ENCODE data around the gene FXYD6. TPM values are rescaled to one million over a fixed set of nuclear protein-coding genes. Genes with fewer than 3 reads are reported as not detected.

FXYD6 gene
- total and polyA plus RNA-seq, 2 donors (not counting 1 experiment from before 2014, with no cell fraction given) = not detected

DNA sequence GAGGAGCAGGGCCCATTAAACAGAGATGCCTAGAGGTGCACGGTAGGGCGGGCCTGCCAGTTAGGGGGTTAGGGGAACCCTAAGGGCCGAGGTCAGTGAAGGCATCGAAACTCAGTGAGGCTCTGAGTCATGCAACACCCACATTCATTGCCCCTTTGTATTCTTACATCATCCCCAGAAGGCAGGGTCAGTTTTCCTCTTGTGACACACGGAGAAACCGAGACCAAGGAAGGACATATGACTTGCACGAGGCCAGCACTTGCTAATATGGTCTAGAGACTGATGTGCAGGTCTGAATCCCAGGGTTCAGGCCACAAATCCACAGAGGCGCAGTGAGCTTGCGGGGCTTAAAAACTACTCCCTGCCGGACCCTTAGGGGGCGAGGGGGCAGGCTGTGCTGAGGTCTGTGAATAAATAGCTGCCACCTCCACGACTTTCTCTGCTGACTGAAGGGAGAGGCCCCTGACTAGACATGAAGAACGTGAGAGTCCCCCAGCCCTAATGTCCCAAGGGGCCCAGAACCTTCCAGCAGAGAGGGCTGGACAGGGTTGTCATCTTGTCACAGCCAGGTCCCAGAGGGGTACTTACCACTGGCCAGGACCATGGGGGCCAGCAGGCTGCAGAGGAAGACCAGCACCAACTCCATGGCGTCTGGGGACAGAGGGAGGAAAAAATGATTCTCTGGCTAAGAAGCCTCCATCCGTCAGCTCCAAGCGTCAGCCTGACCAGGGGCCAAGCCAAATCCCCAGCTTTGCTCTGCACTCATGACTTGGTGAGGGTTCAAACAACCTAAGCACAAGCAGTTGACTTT, 34.1 kb downstream of the FXYD6 start:
- WGBS (ENCODE audit: insufficient coverage) = 81% methylated on average over 14 of the region's 16 CpGs
- Histone ChIP-seq H3K4me2 (replicated peaks; ENCODE audit: low read depth, low read length, poor library complexity, severe bottlenecking) (no peak overlapping the region), H4K20me1 (ENCODE audit: control insufficient read depth, insufficient read depth, low read length, poor library complexity, severe bottlenecking) (no peaks in the 10 kb centered on the region), H3K4me1 (ENCODE audit: control insufficient read depth in 2 of 2, insufficient read depth in 2 of 2, low read length in 2 of 2) (peaks cover 0 to 3% of the 10 kb centered on the region in 2 donors), H3K4me3 (ENCODE audit: control extremely low read depth in 1 of 5, extremely low read depth in 1 of 5, insufficient read depth in 1 of 5, low read depth in 2 of 5, low read length in 4 of 5) (no peak overlapping the region), H3K79me2 (ENCODE audit: control insufficient read depth, insufficient read depth, low read length) (no peaks in the 10 kb centered on the region), H3K27ac (ENCODE audit: low read length in 2 of 2) (no peak overlapping the region), H3K27me3 (replicated peaks in 1 of 4; ENCODE audit: control extremely low read depth in 1 of 4, control insufficient read depth in 3 of 4, insufficient read depth in 4 of 4, low read length in 3 of 4) (no peaks in the 10 kb centered on the region), H3K36me3 (replicated peaks in 1 of 2; ENCODE audit: control extremely low read depth in 1 of 2, control insufficient read depth in 1 of 2, extremely low read depth in 1 of 2, insufficient read depth in 2 of 2, low read length in 1 of 2) (no peaks in the 10 kb centered on the region), H3K9me3 (ENCODE audit: control extremely low read depth in 1 of 3, control insufficient read depth in 2 of 3, insufficient read depth in 1 of 3, low read length in 2 of 3) (no peaks in the 10 kb centered on the region), H3K9ac (ENCODE audit: low read length) (no peak overlapping the region), H2AFZ (ENCODE audit: insufficient read depth, low read depth, low read length, poor library complexity, severe bottlenecking) (no peak overlapping the region)
- peaks cover 9% of the 10 kb centered on the region for H3K27me3 Mint-ChIP-seq
- POLR2A ChIA-PET = no interaction called here
- H3K9me3 Mint-ChIP-seq (ENCODE audit: insufficient read depth) = no peaks in the 10 kb centered on the region
- intact Hi-C loops (cut with micrococcal nuclease) = no loop called here
- H3K4me1 Mint-ChIP-seq = no peaks in the 10 kb centered on the region
- TF ChIP-seq EZH2 (IDR thresholded peaks at IDR 0.05; ENCODE audit: borderline replicate concordance, insufficient read depth, low read depth, low read length, poor library complexity, severe bottlenecking) = no peak
- no peak for TF ChIP-seq CTCF (IDR thresholded peaks at IDR 0.05)
- no peak overlapping the region for H3K27ac Mint-ChIP-seq
- ATAC-seq (ENCODE audit: low read depth) = no peak
- no peak overlapping the region for H3K4me3 Mint-ChIP-seq
- no peak for DNase-seq
- CTCF ChIA-PET = interaction anchor here (0.7 to 7.7 kb wide), 19 partner anchors 9 to 329 kb away, joined by 3 to 227 read pairs (median 6); partner anchors contain the start of gene FXYD2

DNA sequence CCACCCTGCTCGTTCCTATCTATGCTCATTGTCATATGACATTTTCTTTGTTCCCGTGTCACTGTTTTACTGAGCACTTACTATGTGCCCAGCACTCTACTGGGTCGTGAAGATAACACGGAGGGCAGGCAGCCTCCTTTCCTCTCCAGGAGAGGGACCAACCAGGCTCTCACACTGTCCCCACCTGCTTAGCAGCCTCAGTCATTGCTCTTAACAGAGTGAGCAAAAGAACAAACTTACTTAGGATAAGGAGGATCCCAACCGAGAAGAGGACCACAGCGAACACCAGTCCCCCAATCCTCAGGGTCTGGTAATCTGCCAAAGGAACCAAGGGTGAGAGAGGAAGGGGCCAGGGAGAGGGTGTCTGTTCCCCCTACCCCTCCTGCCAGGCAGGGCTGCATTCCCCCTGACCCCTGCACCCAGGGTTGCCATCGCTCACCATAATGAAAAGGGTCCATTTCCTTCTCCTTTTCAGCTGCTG, 34.9 kb downstream of the FXYD6 start:
- whole genome bisulfite sequencing (ENCODE audit: insufficient coverage) = 88% methylated on average over 4 of the region's 7 CpGs
- no peak overlapping the region for H2AFZ ChIP-seq (ENCODE audit: insufficient read depth, low read depth, low read length, poor library complexity, severe bottlenecking)
- H3K4me3 ChIP-seq (ENCODE audit: control extremely low read depth in 1 of 5, extremely low read depth in 1 of 5, insufficient read depth in 1 of 5, low read depth in 2 of 5, low read length in 4 of 5) = no peak overlapping the region
- no peak overlapping the region for H3K4me2 ChIP-seq (replicated peaks; ENCODE audit: low read depth, low read length, poor library complexity, severe bottlenecking)
- H3K27me3 ChIP-seq (replicated peaks in 1 of 4; ENCODE audit: control extremely low read depth in 1 of 4, control insufficient read depth in 3 of 4, insufficient read depth in 4 of 4, low read length in 3 of 4) = peaks cover 0 to 2% (median 0%) of the 10 kb centered on the region in 4 experiments
- no peaks in the 10 kb centered on the region for H3K4me1 Mint-ChIP-seq
- H4K20me1 ChIP-seq (ENCODE audit: control insufficient read depth, insufficient read depth, low read length, poor library complexity, severe bottlenecking) = no peaks in the 10 kb centered on the region
- peaks cover 15% of the 10 kb centered on the region for H3K27me3 Mint-ChIP-seq
- H3K36me3 ChIP-seq (replicated peaks in 1 of 2; ENCODE audit: control extremely low read depth in 1 of 2, control insufficient read depth in 1 of 2, extremely low read depth in 1 of 2, insufficient read depth in 2 of 2, low read length in 1 of 2) = no peaks in the 10 kb centered on the region
- no peak for DNase-seq
- H3K27ac Mint-ChIP-seq = no peak overlapping the region
- H3K9me3 Mint-ChIP-seq (ENCODE audit: insufficient read depth) = no peaks in the 10 kb centered on the region
- intact Hi-C loops (cut with micrococcal nuclease) = no loop called here
- H3K79me2 ChIP-seq (ENCODE audit: control insufficient read depth, insufficient read depth, low read length) = no peaks in the 10 kb centered on the region
- no peak for ATAC-seq (ENCODE audit: low read depth)
- peaks cover 0 to 3% of the 10 kb centered on the region in 2 donors for H3K4me1 ChIP-seq (ENCODE audit: control insufficient read depth in 2 of 2, insufficient read depth in 2 of 2, low read length in 2 of 2)
- H3K9ac ChIP-seq (ENCODE audit: low read length) = no peak overlapping the region
- no peaks in the 10 kb centered on the region for H3K9me3 ChIP-seq (ENCODE audit: control extremely low read depth in 1 of 3, control insufficient read depth in 2 of 3, insufficient read depth in 1 of 3, low read length in 2 of 3)
- no peak overlapping the region for H3K4me3 Mint-ChIP-seq
- TF ChIP-seq CTCF (IDR thresholded peaks at IDR 0.05) (no peak), EZH2 (IDR thresholded peaks at IDR 0.05; ENCODE audit: borderline replicate concordance, insufficient read depth, low read depth, low read length, poor library complexity, severe bottlenecking) (no peak)
- POLR2A ChIA-PET = no interaction called here
- CTCF ChIA-PET = interaction anchor here (0.7 to 7.7 kb wide), 9 partner anchors 13 to 330 kb away, joined by 3 to 227 read pairs (median 23); partner anchors contain the start of gene FXYD2
- no peak overlapping the region for H3K27ac ChIP-seq (ENCODE audit: low read length in 2 of 2)

Measured in B cell (primary cell).